ENCODE measurements around the gene S100A14.
"Not testable (repeated sequence)": the region's sequence is repeated elsewhere in the genome, so short reads cannot be mapped to it uniquely, and the experiment has no call there.

S100A14 gene

GRCh38 chr1:153592748-153593147, 23.4 kb downstream of the S100A14 start:
- ATAC-seq = no peak
- Mint-ChIP-seq H3K4me1 (peaks cover 4% of the 10 kb centered on the region), H3K4me3 (no peak overlapping the region), H3K9me3 (no peaks in the 10 kb centered on the region), H3K27me3 (no peaks in the 10 kb centered on the region), H3K27ac (no peak overlapping the region)
- no peak for DNase-seq

DNA sequence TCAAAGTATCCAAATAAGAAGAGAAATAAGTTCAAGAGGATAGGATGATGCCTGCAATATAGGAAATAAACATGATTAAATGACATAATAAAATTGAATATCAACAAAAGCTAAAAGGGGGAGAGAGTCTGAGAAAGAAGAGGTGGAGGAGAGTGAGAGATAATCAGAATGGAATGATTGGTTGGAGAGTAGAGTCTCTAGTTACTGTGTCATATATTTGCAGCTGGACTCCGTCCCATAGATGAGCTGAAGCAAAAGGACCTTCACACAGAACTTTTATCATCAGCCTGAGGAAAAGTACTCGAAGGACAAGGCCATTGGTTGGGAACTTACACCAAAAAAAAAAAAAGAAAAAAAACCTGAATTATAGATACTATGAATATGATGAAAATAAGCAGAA, 27.6 kb downstream of the S100A14 start:
- H3K4me3 Mint-ChIP-seq = no peak overlapping the region
- H3K4me1 Mint-ChIP-seq = no peaks in the 10 kb centered on the region
- peaks cover 18% of the 10 kb centered on the region for H3K27me3 Mint-ChIP-seq
- ATAC-seq (no peak), DNase-seq (no peak)
- no peaks in the 10 kb centered on the region for H3K9me3 Mint-ChIP-seq
- no peak overlapping the region for H3K27ac Mint-ChIP-seq

DNA sequence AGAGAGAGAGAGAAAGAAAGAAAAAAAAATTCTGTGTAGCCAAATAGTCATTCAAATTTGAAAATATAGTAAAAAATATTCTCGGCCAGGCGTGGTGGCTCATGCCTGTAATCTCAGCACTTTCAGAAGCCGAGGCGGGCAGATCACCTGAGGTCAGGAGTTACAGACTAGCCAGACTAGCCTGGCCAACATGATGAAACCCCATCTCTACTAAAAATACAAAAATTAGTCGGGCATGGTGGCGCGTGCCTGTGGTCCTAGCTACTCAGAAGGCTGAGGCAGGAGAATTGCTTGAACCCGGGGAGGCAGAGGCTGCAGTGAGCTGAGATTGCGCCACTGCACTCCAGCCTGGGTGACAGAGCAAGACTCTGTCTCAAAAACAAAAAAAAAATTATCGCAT, 28.1 kb downstream of the S100A14 start:
- not testable (repeated sequence) for H3K4me3 Mint-ChIP-seq, H3K4me1 Mint-ChIP-seq, ATAC-seq, H3K9me3 Mint-ChIP-seq, H3K27ac Mint-ChIP-seq, DNase-seq
- H3K27me3 Mint-ChIP-seq = peaks cover 18% of the 10 kb centered on the region

GRCh38 chr1:153587314-153587713, 28.8 kb downstream of the S100A14 start:
- no peak for DNase-seq

GRCh38 chr1:153586347-153586746, 29.8 kb downstream of the S100A14 start:
- Mint-ChIP-seq H3K27me3 (peaks cover 18% of the 10 kb centered on the region), H3K9me3 (no peaks in the 10 kb centered on the region), H3K4me1 (no peaks in the 10 kb centered on the region), H3K27ac (peak overlapping the region in 1 of 2 donors; percentile 9), H3K4me3 (no peak overlapping the region)
- ATAC-seq (no peak), DNase-seq (no peak)

More at GRCh38 chr1:153587314-153587713, 28.8 kb downstream of the S100A14 start:
- no peak for ATAC-seq
- no peak overlapping the region for H3K4me3 Mint-ChIP-seq
- no peaks in the 10 kb centered on the region for H3K9me3 Mint-ChIP-seq
- H3K27me3 Mint-ChIP-seq = peaks cover 18% of the 10 kb centered on the region
- no peaks in the 10 kb centered on the region for H3K4me1 Mint-ChIP-seq
- H3K27ac Mint-ChIP-seq = no peak overlapping the region

- DNase-seq (no peak), ATAC-seq (no peak)
- Mint-ChIP-seq H3K4me3 (no peak overlapping the region), H3K4me1 (no peaks in the 10 kb centered on the region), H3K27ac (no peak overlapping the region), H3K9me3 (no peaks in the 10 kb centered on the region), H3K27me3 (peaks cover 18% of the 10 kb centered on the region)
Measured at GRCh38 chr1:153585006-153585405, 31.1 kb downstream of the S100A14 start.

GRCh38 chr1:153583976-153584375, 32.1 kb downstream of the S100A14 start:
- Mint-ChIP-seq H3K4me1 (no peaks in the 10 kb centered on the region), H3K27me3 (peaks cover 24% of the 10 kb centered on the region), H3K27ac (no peak overlapping the region), H3K4me3 (no peak overlapping the region), H3K9me3 (no peaks in the 10 kb centered on the region)
- no peak for ATAC-seq
- no peak for DNase-seq

GRCh38 chr1:153583514-153583913, 32.6 kb downstream of the S100A14 start:
- H3K4me1 Mint-ChIP-seq, H3K4me3 Mint-ChIP-seq, ATAC-seq, H3K9me3 Mint-ChIP-seq, H3K27ac Mint-ChIP-seq, DNase-seq: not testable (repeated sequence)
- peaks cover 28% of the 10 kb centered on the region for H3K27me3 Mint-ChIP-seq

DNA sequence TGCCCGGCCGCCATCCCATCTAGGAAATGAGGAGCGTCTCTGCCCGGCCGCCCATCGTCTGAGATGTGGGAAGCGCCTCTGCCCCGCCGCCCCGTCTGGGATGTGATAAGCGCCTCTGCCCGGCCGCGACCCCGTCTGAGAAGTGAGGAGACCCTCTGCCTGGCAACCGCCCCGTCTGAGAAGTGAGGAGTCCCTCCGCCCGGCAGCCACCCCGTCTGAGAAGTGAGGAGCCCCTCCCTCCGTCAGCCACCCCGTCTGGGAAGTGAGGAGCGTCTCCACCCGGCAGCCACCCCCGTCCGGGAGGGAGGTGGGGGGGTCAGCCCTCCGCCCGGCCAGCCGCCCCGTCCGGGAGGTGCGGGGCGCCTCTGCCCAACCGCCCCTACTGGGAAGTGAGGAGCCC, 33.3 kb downstream of the S100A14 start:
- not testable (repeated sequence) for ATAC-seq, H3K4me3 Mint-ChIP-seq, H3K4me1 Mint-ChIP-seq, H3K27ac Mint-ChIP-seq, H3K9me3 Mint-ChIP-seq, DNase-seq
- H3K27me3 Mint-ChIP-seq = peaks cover 35% of the 10 kb centered on the region

GRCh38 chr1:153578936-153579335, 37.2 kb downstream of the S100A14 start:
- Mint-ChIP-seq H3K4me1 (no peaks in the 10 kb centered on the region), H3K27ac (no peak overlapping the region), H3K4me3 (no peak overlapping the region), H3K27me3 (peaks cover 35% of the 10 kb centered on the region), H3K9me3 (no peaks in the 10 kb centered on the region)
- ATAC-seq (no peak), DNase-seq (no peak)

DNA sequence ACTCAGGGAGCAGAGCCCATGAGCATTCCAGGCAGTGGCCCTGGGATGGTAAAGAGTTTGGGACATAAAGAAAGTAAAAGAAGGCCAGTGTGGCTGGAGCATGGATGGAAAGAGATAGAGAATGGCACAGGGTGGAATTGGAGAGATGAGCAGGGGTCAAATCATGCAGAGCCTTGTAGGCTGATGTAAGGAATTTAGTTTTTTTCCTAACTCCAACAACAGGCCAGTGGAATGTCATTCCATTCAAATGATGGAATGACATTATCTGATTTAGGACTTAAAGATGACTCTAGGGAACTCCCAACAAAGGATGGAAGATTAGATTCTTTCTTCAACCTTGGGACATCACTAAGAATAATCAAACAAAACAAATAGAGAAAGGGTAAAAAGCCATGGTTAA, 37.6 kb downstream of the S100A14 start:
- no peak overlapping the region for H3K4me3 Mint-ChIP-seq
- DNase-seq (no peak), ATAC-seq (no peak)
- H3K9me3 Mint-ChIP-seq = no peaks in the 10 kb centered on the region
- H3K4me1 Mint-ChIP-seq = peaks cover 2% of the 10 kb centered on the region
- H3K27me3 Mint-ChIP-seq = peaks cover 35% of the 10 kb centered on the region
- H3K27ac Mint-ChIP-seq = no peak overlapping the region

DNA sequence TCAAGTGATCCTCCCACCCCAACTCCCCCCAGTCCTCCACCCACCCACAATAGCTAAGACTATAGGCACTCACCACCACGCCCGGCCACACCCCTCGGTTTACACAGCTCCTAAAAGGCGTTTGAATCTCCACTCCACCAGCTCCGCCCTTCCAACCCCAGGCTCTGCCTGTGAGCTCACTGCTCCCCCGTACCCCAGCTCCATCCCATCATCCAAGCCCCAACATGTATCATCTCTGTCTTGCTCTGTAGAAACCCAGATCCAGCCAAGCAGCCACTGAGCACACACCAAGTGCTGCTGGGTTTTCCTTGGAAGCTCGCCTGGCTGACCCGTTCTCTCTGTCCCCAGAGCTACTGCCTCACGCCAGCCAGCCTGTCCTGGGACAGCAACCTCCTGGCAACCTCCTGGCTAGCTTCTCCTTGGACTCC, 38.5 kb downstream of the S100A14 start:
- no peak for DNase-seq
- no peak overlapping the region for H3K4me3 Mint-ChIP-seq
- peak overlapping the region in 1 of 2 donors; percentile 6 for H3K27ac Mint-ChIP-seq
- no peaks in the 10 kb centered on the region for H3K9me3 Mint-ChIP-seq
- H3K4me1 Mint-ChIP-seq = peaks cover 11% of the 10 kb centered on the region
- no peak for ATAC-seq
- peaks cover 35% of the 10 kb centered on the region for H3K27me3 Mint-ChIP-seq

DNA sequence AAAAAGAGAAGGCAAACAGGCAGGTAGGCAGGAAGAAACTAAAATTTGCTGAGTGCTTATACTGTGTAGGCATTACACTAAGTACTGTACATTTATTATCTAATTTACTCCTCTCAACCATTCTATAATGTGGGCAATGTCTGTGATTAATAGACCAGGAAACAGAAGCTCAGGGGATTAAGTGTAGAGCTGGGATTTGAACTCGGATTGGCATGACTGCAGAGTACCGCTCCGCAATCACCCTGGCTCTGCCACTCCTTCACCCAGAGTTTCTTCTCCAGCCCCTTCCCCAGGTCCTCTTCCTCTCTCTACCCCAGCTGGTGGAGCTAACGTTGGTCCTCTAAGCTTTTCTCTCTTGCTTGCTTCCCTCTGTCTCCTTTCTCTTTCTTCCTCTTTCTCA, 39.0 kb downstream of the S100A14 start:
- peaks cover 16% of the 10 kb centered on the region for H3K4me1 Mint-ChIP-seq
- no peaks in the 10 kb centered on the region for H3K9me3 Mint-ChIP-seq
- H3K27ac Mint-ChIP-seq = no peak overlapping the region
- DNase-seq = no peak
- peaks cover 35% of the 10 kb centered on the region for H3K27me3 Mint-ChIP-seq
- H3K4me3 Mint-ChIP-seq = no peak overlapping the region
- ATAC-seq = no peak

DNA sequence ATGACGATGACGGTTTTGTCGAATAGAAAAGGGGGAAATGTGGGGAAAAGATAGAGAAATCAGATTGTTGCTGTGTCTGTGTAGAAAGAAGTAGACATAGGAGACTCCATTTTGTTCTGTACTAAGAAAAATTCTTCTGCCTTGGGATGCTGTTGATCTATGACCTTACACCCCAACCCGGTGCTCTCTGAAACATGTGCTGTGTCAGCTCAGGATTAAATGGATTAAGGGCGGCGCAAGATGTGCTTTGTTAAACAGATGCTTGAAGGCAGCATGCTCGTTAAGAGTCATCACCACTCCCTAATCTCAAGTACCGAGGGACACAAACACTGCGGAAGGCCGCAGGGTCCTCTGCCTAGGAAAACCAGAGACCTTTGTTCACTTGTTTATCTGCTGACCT, 40.6 kb downstream of the S100A14 start:
- DNase-seq, H3K9me3 Mint-ChIP-seq, H3K4me3 Mint-ChIP-seq, ATAC-seq, H3K27ac Mint-ChIP-seq: not testable (repeated sequence)
- Mint-ChIP-seq H3K4me1 (peaks cover 24% of the 10 kb centered on the region), H3K27me3 (peaks cover 35% of the 10 kb centered on the region)

- H3K4me3 Mint-ChIP-seq, H3K9me3 Mint-ChIP-seq, DNase-seq, H3K27ac Mint-ChIP-seq, ATAC-seq: not testable (repeated sequence)
- H3K27me3 Mint-ChIP-seq = peaks cover 35% of the 10 kb centered on the region
- peaks cover 24% of the 10 kb centered on the region for H3K4me1 Mint-ChIP-seq
Measured at GRCh38 chr1:153575081-153575491, 41.0 kb downstream of the S100A14 start.

GRCh38 chr1:153573351-153573750, 42.8 kb downstream of the S100A14 start:
- Mint-ChIP-seq H3K4me1 (peaks cover 36% of the 10 kb centered on the region), H3K27me3 (peaks cover 23% of the 10 kb centered on the region), H3K9me3 (no peaks in the 10 kb centered on the region), H3K27ac (peak overlapping the region; percentile 64 to 69), H3K4me3 (peak overlapping the region in 1 of 2 donors; percentile 27)
- ATAC-seq (no peak), DNase-seq (no peak)

- ATAC-seq = peak; percentile 83
- Mint-ChIP-seq H3K27ac (peak overlapping the region; percentile 64 to 69), H3K4me3 (peak overlapping the region; percentile 3 to 27), H3K9me3 (no peaks in the 10 kb centered on the region), H3K27me3 (peaks cover 15% of the 10 kb centered on the region), H3K4me1 (peaks cover 44% of the 10 kb centered on the region)
- peak; percentile 49 to 60 for DNase-seq
Measured at GRCh38 chr1:153572569-153573015, 43.5 kb downstream of the S100A14 start.
